IPS-NIHi7 (cell line): ENCODE data around the gene MED13.
"Not testable (repeated sequence)": the region's sequence is repeated elsewhere in the genome, so short reads cannot be mapped to it uniquely, and the experiment has no call there.

Experiments used
- DNase-seq: peaks from one replicate; pipeline ENCODE4 v3.0.0; 2012; ENCODE audit warnings: mixed read lengths; ENCODE audit errors: extremely low spot score

Gene MED13

DNA sequence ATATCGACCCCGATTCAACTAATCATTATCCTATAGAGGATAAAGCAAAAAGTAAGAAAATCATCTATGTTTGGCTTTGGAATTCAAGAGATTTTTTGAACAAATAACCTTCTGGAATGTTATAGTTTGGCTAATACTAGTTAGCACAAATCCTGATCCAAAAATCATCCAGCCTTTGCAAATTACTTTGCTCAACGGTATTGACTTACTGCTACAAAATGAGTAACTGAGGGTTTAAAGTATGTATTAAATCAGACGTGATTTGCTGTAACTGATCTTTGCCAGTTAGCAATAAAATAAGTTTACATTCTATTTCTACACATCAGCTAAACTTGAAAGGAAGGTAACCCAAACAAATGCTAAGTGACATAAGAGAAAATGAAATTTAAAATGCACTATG, 6.5 kb downstream of the MED13 start:
- DNase-seq = no peak

DNA sequence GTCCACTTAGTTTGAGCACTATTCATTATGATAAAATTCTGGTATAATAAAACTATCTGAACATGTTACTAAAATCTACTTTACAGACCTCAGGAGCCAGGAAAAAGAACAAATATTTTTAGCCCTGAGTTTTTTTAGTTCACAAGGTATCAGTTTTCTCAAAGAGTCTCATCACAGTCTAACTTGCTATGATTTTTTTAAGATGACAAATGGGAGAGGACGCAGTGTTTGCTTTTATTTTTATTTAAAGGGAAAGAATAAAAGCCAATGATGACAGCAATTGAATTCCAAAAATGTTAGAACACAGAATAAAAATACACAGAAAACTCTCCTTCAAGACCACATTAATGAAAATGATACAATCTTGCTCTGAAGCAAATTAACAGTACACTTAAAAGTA, 7.4 kb downstream of the MED13 start:
- DNase-seq = no peak

DNA sequence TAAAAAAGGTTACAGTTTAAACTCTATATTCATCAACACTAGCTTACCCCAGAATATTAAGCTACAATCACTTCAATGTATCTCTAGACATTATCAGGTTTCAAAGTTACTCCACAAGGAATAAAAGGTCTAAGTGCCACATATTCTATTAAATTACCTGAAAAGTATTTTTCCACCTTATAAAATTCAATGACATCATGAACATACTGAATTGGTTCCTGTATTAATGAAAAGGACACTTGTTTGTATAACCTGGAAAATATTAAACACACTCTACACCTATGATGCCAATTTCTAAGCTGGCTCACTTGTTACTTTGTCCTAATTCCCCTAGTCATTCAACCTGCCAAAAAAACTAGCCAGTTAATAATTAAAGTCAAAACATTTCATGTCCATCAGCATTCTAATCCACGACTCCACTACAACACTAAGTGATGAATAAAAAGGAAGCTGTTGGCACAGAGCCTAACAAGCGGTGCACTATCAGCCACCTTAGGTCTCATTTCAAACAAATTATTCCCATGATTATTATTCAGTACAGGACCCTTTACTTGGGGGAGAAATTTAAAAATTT, 12.2 kb downstream of the MED13 start:
- no peak for DNase-seq

DNA sequence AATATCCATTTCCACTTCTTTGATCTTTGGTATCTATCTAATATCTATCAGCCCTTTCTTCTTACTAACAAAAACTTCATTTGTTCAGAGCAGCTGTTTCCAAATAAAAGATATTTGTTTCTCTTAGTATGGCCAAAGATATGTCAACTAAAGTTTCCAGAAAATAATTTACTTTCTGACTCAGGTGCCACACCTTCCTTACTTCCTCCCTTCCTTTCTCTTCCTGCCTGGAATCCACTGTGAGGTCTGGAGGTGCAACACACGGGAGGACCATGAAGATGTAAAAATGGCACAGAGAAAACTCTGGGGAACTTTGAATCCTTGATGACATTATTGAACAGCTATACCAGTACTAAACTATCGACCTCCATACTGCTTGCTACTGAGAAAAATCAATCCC, 14.0 kb downstream of the MED13 start:
- no peak for DNase-seq

DNA sequence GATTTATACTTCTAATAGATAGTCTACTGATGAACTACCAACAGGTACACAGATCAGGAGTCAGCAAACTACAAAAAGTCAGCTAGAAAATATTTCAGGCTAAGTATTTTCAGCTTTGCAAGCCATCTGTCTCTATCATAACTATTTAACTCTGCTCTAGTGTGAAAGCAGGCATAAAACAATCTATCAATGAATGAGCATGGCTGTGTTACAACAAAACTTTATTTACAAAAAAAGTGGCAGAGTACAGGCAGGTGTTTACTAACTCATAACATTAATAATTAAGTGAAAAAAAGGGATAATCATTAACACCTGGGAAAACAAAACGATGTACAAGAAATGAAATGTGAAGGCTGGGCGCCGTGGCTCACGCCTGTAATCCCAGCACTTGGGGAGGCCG, 15.8 kb downstream of the MED13 start:
- no peak for DNase-seq

DNA sequence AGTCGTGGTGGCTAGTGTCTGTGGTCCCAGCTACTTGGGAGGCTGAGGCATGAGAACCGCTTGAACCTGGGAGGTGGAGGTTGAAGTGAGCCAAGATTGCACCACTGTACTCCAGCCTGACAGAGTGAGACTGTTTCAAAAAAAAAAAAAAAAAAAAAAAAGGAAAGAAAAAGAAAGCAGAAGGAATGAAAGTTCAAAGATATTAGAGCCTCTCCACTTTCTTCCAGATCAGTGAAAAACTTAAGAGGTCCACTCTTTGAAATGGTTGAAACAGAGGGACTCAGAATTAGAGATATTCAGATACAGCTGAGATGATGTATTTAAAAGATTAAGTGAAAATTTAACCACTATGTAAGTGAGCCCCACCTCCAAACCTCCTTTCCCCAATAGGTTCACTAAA, 16.8 kb downstream of the MED13 start:
- DNase-seq = no peak

DNA sequence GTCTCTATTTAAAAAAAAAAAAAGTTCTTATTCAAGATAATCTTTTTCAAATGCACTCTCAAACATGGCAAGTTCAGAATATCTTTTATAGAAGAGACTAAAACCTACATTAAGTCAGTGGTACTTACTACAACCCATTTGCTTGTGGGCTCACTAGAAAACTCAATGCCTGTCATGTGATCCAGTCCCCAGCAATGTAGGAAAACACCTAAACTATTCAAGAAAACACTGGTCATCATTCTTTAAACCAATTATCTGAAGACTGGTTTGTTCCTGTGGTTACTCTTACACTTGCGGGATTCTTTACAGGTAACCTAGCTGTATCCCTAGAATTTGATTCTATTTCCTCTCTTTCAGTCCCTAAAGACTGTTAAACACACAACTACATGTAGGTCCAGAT, 19.6 kb downstream of the MED13 start:
- no peak for DNase-seq

DNA sequence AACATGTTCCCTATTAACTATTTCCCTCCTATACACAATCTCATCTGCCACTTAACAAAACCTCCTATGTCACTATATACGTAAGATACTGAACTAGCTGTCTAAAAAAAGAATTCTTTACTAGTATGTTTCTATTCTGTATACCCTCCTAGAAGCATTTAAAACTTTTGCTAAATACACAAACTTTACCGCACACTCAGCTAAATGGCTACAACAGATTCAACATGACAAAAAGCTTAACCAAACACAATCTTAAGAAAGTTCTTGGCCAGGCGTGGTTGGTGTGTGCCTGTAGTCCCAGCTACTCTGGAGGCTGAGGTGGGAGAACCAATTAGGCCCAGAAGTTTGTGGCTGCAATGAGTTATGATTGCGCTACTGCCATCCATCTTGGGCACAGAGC, 20.0 kb downstream of the MED13 start:
- DNase-seq = no peak

DNA sequence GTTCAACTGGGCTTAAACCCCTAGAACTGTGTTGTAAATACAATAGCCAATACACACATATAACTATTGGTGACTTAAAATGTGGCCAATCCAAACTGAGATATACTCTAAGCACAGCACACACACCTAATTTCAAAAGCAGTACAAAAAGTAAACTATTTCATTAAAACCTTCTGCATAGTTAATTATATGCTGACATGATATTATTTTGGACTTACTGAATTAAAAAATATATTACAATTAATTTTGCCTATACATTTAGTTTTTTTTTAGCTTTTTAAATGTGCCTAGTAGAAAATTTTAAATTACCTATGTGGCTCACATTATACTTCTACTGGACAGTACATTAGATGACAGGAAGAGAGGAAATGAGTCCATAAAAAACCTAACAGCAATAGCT, 21.5 kb downstream of the MED13 start:
- no peak for DNase-seq

DNA sequence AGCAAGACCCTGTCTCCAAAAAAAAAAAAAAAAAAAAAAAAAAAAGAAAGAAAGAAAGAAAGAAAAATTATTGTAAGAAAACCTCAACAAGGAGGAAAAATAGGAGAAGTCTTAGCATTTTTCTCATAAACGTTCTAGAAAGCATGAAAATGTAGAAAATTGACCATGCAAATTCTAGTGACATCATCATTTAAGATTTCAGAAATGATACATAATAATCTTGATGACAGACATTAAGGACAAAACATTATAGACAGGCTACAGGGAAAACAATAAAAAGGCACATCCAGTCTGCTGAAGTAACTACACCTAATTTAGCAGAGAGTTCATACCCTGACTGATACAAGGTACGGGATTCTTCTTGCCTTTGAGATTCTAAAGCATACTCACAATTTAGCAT, 21.9 kb downstream of the MED13 start:
- no peak for DNase-seq

DNA sequence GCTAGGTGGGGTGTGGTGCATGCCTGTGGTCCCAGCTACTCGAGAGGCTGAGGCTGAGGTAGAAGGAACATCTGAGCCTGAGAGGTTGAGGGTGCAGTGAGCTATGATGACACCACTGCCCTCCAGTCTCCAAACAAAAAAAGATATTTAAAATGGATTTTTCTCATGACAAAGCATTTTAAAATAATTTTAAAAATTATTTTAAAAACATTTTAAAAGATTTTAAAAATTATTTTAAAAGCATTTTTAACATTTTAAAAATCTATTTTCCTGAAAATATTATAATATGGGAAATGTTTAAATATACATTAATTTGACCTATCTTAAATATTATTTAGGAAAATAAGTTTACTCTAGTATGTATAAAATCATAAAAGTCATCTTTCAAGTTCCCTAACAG, 26.8 kb downstream of the MED13 start:
- no peak for DNase-seq

DNA sequence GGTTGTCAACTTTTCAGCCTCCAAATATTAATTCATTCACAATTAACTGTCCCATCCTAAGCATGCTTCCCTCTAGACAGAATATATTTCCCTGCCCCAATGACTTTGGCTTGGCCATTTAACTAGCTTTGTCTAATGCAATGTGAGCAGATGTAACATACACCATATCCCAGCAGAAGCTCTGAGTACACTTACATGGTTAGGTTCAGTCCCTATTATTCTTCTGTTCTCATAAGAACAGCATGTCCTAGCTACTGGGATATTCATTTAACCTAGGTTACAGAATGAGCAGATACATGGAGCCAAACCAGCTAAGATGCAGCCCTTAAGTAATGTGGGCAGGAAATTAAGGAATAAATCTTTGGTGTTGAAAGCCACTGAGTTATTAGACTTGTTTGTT, 31.8 kb downstream of the MED13 start:
- no peak for DNase-seq

DNA sequence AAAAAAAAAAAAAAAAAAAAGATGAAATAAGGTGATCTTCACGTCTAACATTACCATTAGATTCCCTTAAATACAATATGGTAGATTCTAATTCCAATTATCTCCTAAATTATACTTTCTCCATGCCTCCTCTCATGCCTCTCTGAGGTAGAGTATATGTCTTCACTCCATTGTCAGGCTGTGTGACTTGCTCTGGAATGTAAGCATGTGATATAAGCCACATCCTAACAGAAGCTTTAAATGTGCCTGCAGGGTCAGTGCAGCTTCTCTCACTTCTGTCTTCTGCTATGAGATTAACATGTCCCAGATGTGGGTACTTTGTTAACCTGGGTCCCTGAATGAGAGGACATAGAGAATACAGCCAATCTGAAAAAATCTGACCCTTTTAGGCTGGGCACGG, 32.6 kb downstream of the MED13 start:
- DNase-seq = no peak

DNA sequence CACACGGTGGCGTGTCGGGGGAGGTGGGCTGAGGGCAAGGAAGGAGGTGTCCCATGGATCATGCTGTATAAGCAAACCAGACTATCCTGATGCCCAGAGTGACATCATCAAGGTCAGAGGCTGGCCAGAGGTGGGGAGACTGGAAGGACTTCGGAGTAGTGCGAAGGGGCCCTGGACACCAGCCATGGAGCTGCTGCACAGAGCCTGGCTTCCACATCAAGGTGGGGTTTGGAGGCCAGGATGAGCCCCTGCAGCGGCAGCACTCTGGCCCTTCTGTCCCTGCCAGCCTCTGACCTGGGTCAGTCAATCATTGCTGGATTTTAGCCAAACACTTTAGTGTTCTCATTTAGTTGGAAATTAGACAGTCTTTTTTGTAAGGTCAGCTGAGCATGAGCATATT, 34.8 kb downstream of the MED13 start:
- peak; percentile 8 for DNase-seq

DNA sequence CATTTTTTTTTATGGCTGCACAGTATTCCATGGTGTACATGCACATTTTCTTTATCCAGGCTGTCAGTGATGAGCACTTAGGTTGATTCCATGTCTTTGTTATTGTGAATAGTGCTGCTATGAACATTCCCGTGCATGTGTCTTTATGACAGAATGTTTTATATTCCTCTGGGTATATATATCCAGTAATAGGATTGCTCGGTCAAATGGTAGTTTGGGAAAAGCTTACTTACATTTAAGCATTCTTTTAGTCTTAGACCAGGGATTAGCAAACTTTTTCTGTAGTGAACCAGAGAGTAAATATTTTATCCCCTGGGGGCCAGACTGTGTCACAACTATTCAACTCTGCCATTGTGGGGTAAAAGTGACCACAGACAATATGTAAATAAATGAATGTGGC, 40.2 kb downstream of the MED13 start:
- no peak for DNase-seq

DNA sequence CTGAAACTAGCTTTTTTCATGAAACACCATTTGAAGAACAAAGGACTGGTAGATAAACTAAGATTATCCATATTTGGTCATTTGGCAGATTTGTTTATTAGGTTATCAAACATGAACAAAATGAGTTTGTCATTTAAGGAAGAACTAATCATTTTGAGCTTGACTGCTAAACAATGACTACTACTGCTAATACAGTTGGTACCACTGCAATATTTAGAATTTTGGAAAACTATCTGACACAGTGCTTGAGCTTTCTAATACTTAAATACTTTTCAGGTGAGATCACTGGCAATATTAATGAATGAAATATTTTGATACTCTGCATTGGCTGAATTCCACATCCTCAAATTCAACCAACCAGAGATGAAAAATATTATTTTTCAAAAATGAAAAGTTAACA, 47.2 kb downstream of the MED13 start:
- no peak for DNase-seq

DNA sequence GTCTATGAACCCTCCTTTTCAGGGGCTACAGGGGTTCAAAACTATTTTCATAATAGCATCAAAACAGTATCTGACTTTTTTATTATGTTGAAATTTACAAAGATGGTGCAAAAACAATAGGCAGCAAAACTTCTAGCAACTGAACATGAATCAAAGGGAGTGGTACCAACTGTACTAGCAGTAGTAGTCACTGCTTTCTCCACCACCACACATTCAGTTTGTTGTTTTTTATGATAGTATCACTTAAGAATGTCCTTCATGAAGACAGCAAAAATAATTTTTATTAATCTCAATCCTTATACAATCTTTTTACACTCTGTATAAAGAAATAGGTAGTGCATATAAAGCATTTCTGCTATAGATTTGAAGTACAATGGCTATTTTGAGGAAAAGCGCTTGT, 47.6 kb downstream of the MED13 start:
- no peak for DNase-seq

DNA sequence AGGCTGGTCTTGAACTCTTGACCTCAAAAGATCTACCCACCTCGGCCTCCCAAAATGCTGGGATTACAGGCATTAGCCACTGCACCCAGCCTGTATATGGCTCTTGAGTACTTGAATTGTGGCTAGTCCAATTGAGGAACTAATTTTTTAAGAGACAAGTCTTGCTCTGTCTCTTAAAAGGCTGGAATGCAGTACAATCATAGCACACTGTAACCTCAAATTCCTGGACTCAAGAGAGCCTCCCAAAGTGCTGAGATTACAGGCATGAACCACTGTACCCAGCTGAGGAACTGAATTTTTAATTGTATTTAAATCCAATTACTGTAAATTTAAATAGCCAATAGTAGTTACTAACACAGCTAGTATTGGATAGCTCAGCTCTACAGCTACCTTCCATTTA, 50.6 kb downstream of the MED13 start:
- DNase-seq = no peak

DNA sequence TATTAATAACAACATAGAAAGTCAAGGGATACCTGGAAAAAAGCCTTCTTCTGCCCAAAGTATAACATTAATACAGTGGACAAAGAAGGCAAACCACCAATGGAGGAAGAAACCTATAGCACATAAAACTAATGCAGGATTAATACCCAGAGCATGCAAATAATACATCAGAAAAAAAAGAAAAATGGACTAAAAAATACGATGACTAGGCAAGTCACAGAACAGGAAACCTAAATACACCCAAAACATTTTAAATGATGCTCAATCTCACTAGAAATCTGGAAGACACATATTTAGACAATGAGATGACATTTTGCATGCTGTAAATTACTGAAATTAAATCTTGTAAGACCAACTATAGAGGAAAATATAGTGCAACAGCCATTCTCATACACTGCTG, 55.9 kb downstream of the MED13 start:
- DNase-seq = no peak

DNA sequence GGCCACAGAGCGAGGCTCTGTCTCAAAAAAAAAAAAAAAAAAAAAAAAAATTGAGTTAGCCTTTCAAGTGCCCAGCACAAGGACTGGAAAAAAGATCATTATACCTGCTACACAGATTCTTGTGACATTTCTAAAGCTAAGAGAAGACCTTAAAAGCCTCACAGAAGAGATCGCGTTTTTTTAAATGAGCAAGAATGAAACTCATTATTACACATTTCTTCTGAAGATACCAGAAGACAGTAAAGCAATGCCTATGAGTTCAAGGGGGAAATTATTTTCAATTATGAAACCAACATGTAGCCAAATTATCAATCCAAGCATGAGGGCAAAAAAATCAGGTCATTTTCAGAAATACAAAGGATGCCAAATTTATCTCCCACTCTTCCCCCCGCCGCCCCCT, 56.8 kb downstream of the MED13 start:
- no peak for DNase-seq

DNA sequence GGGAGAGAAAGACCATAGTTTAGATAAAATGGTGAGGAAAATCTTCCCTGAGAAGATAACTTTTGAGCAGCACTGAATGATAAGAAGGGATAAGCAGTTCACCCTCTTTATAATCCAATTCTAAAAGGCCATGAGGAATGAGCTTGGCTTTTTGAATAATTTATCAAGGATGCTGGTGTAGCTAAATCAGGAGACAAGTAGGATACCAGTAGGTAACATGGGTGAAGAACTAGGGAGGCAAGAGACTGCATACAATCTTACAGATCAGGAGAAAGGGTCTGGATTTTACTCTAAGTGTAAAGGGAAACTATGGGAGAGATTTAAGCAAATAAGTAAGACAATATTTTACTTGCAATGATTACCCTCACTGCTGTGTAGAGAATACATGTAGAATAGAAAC, 60.7 kb downstream of the MED13 start:
- no peak for DNase-seq

DNA sequence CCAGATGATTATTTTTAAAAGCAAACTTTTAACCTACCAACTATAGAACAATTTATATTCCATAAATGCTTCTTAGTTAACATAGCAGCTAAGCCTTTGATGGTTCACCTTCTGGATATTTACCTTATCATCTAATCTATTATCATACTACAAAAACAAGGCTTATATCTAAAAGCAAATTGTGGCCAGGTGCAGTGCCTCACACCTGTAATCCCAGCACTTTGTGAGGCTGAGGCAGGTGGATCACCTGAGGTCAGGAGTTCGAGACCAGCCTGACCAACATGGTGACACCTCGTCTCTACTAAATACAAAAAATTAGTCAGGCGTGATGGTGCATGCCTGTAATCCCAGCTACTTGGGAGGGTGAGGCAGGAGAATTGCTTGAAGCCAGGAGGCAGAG, 61.9 kb downstream of the MED13 start:
- not testable (repeated sequence) for DNase-seq

DNA sequence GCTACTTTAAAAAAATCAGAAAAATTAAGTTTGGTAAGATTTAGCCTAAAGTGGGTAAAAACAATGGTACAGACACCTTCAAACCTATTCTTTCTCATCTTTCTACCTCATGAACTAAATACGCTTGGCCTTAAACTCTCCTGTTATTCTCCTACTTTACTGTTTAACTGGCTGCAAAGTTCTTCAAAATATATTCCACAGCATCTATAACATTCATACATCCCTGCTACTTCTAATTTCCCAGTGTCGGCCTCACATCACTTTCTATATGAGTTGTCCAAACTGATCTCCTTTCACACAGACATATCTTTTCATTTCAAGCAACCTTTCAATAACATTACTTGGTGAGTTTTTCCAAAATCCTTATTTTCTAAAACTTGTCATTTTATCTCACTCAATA, 64.0 kb downstream of the MED13 start:
- no peak for DNase-seq

DNA sequence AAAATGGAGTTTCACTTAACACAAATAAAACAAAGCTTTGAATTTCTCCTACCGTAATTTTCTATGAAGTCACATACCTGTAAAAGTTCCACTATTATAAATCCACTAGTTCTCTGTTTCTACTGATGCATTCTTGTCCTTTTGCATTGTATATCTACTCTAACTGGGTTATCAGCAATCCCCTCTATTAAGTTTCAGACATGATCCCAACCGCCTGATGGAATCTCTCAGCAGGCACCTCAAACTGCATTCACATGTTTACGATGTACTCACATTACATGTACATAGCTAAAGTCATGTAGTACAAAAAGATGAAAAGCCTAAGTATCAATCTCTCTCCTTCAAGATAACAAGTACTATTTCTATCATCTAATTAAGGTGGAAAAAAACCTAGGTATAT, 64.9 kb downstream of the MED13 start:
- no peak for DNase-seq

DNA sequence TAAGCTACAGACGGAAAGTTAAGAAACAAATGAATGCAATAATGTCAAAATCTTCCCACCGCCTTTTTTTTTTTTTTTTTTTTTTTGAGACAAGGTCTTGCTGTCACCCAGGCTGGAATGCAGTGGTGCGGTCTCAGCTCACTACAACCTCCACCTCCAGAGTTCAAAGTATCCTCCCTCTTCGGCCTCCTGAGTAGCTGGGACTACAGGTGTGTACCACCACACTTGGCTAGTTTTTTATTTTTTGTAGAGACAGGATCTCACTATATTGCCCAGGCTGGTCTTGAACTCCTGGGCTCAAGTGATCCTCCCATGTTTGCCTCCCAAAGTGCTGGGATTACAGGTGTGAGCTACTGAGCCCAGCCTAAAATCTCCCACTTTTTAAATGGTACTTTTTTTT, 66.5 kb downstream of the MED13 start:
- DNase-seq = not testable (repeated sequence)
